Trophoblast cell (in vitro differentiated cells and primary cell): ENCODE measurements around the gene FSTL4.

ENCODE experiments used
- DNase-seq, 2 donors: peaks; one replicate each; pipeline ENCODE4 v3.0.0-alpha.2; 2016
- H2AFZ ChIP-seq: 2 replicates; pipeline ENCODE4 v1.6.1; 2013; ENCODE audit warnings: low read length, moderate library complexity, mild to moderate bottlenecking; ENCODE audit not compliant: insufficient read depth, poor library complexity
- H2AK5ac ChIP-seq: 2 replicates; pipeline ENCODE4 v1.6.1; 2013; ENCODE audit warnings: mild to moderate bottlenecking, low read length
- H2BK120ac ChIP-seq: 2 replicates; pipeline ENCODE4 v1.6.1; 2013; ENCODE audit warnings: low read length, mild to moderate bottlenecking, moderate library complexity; ENCODE audit not compliant: insufficient read depth, poor library complexity
- H2BK12ac ChIP-seq: 2 replicates; pipeline ENCODE4 v1.6.1; 2013; ENCODE audit warnings: mild to moderate bottlenecking, low read length, moderate library complexity
- H2BK5ac ChIP-seq: 2 replicates; pipeline ENCODE4 v1.6.1; 2013; ENCODE audit warnings: low read length, low read depth, moderate library complexity, mild to moderate bottlenecking; ENCODE audit not compliant: poor library complexity
- H3K14ac ChIP-seq: 2 replicates; pipeline ENCODE4 v1.6.1; 2013; ENCODE audit warnings: mild to moderate bottlenecking, low read length
- H3K18ac ChIP-seq: 2 replicates; pipeline ENCODE4 v1.6.1; 2013; ENCODE audit warnings: mild to moderate bottlenecking, low read length
- H3K23ac ChIP-seq: 2 replicates; pipeline ENCODE4 v1.6.1; 2013; ENCODE audit warnings: low read length
- H3K27ac ChIP-seq: 2 replicates; pipeline ENCODE4 v1.5.1; 2013; ENCODE audit warnings: low read depth, mild to moderate bottlenecking, inconsistent platforms, low read length, moderate library complexity
- H3K27me3 ChIP-seq: 2 replicates; pipeline ENCODE4 v1.6.1; 2013; ENCODE audit warnings: inconsistent platforms, mild to moderate bottlenecking, low read length, moderate library complexity; ENCODE audit not compliant: insufficient read depth
- H3K36me3 ChIP-seq, 2 experiments: 1 replicate in 1 of 2; 2 replicates in 1 of 2; pipeline ENCODE4 v1.6.1; 2013; ENCODE audit warnings: low read length in 2 of 2, mild to moderate bottlenecking in 2 of 2, moderate library complexity in 1 of 2; ENCODE audit not compliant: insufficient read depth in 2 of 2, control insufficient read depth in 1 of 2
- H3K4ac ChIP-seq: 2 replicates; pipeline ENCODE4 v1.6.1; 2013; ENCODE audit warnings: low read depth, mild to moderate bottlenecking, low read length, moderate library complexity
- H3K4me1 ChIP-seq, 2 experiments: 1 replicate in 1 of 2; 2 replicates in 1 of 2; pipeline ENCODE4 v1.6.1; 2013; ENCODE audit warnings: low read length in 2 of 2, mild to moderate bottlenecking in 2 of 2, moderate library complexity in 1 of 2; ENCODE audit not compliant: insufficient read depth in 2 of 2, control insufficient read depth in 1 of 2
- H3K4me2 ChIP-seq: 2 replicates; pipeline ENCODE4 v1.6.1; 2013; ENCODE audit warnings: inconsistent platforms, mild to moderate bottlenecking, low read length, moderate library complexity
- H3K4me3 ChIP-seq: 2 replicates; pipeline ENCODE4 v1.5.1; 2013; ENCODE audit warnings: mild to moderate bottlenecking, low read depth, low read length, inconsistent platforms
- H3K79me1 ChIP-seq: one replicate; pipeline ENCODE4 v1.6.1; 2013; ENCODE audit warnings: low read length
- H3K79me2 ChIP-seq: 2 replicates; pipeline ENCODE4 v1.6.1; 2013; ENCODE audit warnings: low read length, mild to moderate bottlenecking; ENCODE audit not compliant: control insufficient read depth, insufficient read depth, poor library complexity
- H3K9ac ChIP-seq: 2 replicates; pipeline ENCODE4 v1.6.1; 2013; ENCODE audit warnings: mild to moderate bottlenecking, low read length
- H3K9me3 ChIP-seq: 2 replicates; pipeline ENCODE4 v1.6.1; 2013; ENCODE audit warnings: low read depth, mild to moderate bottlenecking, control low read depth, inconsistent platforms, low read length; ENCODE audit not compliant: insufficient read depth
- H4K12ac ChIP-seq: 2 replicates; pipeline ENCODE4 v1.6.1; 2013; ENCODE audit warnings: low read depth, mild to moderate bottlenecking, low read length, moderate library complexity
- H4K8ac ChIP-seq: 2 replicates; pipeline ENCODE4 v1.6.1; 2013; ENCODE audit warnings: low read depth, mild to moderate bottlenecking, low read length, moderate library complexity
- H4K91ac ChIP-seq: one replicate; pipeline ENCODE4 v1.6.1; 2013; ENCODE audit warnings: low read depth, mild to moderate bottlenecking, low read length, moderate library complexity
- WGBS: extraction: QIAGEN DNeasy Blood & Tissue Kit; methylation state at CpG from one replicate; pipeline ENCODE4 v1.1.7; 2013; ENCODE audit warnings: missing lambda C conversion rate; ENCODE audit not compliant: insufficient read length, insufficient coverage; ENCODE audit errors: extremely low coverage; 5-methylcytosine and 5-hydroxymethylcytosine counted together

FSTL4 gene

GRCh38 chr5:133367984-133368383 lies 244.4 kb downstream of the FSTL4 start:
- Histone ChIP-seq H3K4me2 (no peak overlapping the region), H2AK5ac (no peak overlapping the region), H3K4me3 (no peak overlapping the region), H3K27me3 (no peaks in the 10 kb centered on the region), H3K9ac (no peak overlapping the region), H3K4ac (no peak overlapping the region), H2AFZ (no peak overlapping the region), H3K79me1 (no peaks in the 10 kb centered on the region), H3K4me1 (no peaks in the 10 kb centered on the region), H2BK120ac (no peak overlapping the region), H3K9me3 (peaks cover 2% of the 10 kb centered on the region), H2BK5ac (no peak overlapping the region), H4K12ac (no peak overlapping the region), H3K36me3 (no peaks in the 10 kb centered on the region), H3K27ac (no peak overlapping the region), H3K18ac (no peak overlapping the region), H4K8ac (no peak overlapping the region), H2BK12ac (no peak overlapping the region), H3K79me2 (no peaks in the 10 kb centered on the region), H3K23ac (no peak overlapping the region), H3K14ac (no peak overlapping the region), H4K91ac (no peak overlapping the region)
- WGBS, result no CpG with 5 or more reads among the region's 2 CpGs
- DNase-seq, result no peak

DNA sequence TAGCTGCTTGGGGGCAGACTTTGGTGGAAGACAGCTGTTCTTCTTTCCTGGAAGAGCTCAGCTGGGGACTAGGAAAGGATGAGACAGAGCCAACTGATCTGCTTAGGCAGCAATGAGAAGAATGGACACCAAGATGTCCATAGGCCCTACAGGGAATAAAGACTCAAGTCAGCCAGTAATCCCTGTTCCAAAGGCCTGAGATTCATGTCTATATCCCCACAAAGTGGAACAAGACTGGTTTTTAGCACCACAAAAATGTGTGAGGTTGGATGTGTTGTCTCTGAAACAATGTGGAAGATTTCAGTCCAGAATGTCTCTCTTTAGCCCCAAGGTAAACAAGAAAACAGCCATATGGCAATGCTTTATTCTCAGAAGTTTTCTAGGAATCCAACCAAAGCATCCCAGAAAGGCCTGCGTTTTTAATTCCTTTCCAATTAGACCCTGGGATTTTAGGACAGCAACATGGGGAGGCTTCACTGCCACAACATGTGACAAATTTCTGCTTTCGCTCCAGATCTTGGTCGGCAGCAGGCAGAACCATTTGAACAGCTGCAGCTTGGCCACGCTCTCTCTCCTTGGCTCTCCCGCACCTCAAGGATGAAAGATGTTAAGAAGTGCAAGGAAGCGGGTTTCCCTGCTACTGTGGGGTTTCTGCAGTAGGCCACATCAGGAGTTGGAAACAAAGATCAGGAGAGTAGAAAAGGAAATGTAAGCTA lies 245.1 kb downstream of the FSTL4 start:
- Histone ChIP-seq H3K27me3 (no peaks in the 10 kb centered on the region), H3K9me3 (peaks cover 2% of the 10 kb centered on the region), H3K79me2 (no peaks in the 10 kb centered on the region), H3K27ac (no peak overlapping the region), H3K9ac (no peak overlapping the region), H2BK5ac (no peak overlapping the region), H3K4me3 (no peak overlapping the region), H2BK120ac (no peak overlapping the region), H2AFZ (no peak overlapping the region), H3K4me1 (no peaks in the 10 kb centered on the region), H3K14ac (no peak overlapping the region), H3K18ac (no peak overlapping the region), H3K23ac (no peak overlapping the region), H4K12ac (no peak overlapping the region), H3K36me3 (no peaks in the 10 kb centered on the region), H3K4me2 (no peak overlapping the region), H3K79me1 (no peaks in the 10 kb centered on the region), H4K91ac (no peak overlapping the region), H3K4ac (no peak overlapping the region), H4K8ac (no peak overlapping the region), H2AK5ac (no peak overlapping the region), H2BK12ac (no peak overlapping the region)
- WGBS, result no CpG with 5 or more reads among the region's 6 CpGs
- no peak for DNase-seq

- WGBS, result no CpG with 5 or more reads among the region's 6 CpGs
- Histone ChIP-seq H3K4me2 (no peak overlapping the region), H3K79me1 (no peaks in the 10 kb centered on the region), H3K4me3 (no peak overlapping the region), H2AFZ (no peak overlapping the region), H3K9me3 (peaks cover 2% of the 10 kb centered on the region), H4K8ac (no peak overlapping the region), H3K23ac (no peak overlapping the region), H3K79me2 (no peaks in the 10 kb centered on the region), H3K18ac (no peak overlapping the region), H2BK12ac (no peak overlapping the region), H3K4me1 (no peaks in the 10 kb centered on the region), H3K27ac (no peak overlapping the region), H3K36me3 (no peaks in the 10 kb centered on the region), H4K12ac (no peak overlapping the region), H2BK5ac (no peak overlapping the region), H3K4ac (no peak overlapping the region), H3K14ac (no peak overlapping the region), H3K27me3 (no peaks in the 10 kb centered on the region), H2BK120ac (no peak overlapping the region), H3K9ac (no peak overlapping the region), H2AK5ac (no peak overlapping the region), H4K91ac (no peak overlapping the region)
- no peak for DNase-seq
Observed at GRCh38 chr5:133366438-133366837, 245.9 kb downstream of the FSTL4 start.

GRCh38 chr5:133365738-133366137 lies 246.6 kb downstream of the FSTL4 start:
- Histone ChIP-seq H3K23ac (no peak overlapping the region), H3K18ac (no peak overlapping the region), H2AFZ (no peak overlapping the region), H3K79me1 (no peaks in the 10 kb centered on the region), H2AK5ac (no peak overlapping the region), H3K9me3 (peaks cover 2% of the 10 kb centered on the region), H3K4me1 (no peaks in the 10 kb centered on the region), H3K27me3 (no peaks in the 10 kb centered on the region), H2BK120ac (no peak overlapping the region), H3K9ac (no peak overlapping the region), H3K79me2 (no peaks in the 10 kb centered on the region), H3K27ac (no peak overlapping the region), H2BK12ac (no peak overlapping the region), H2BK5ac (no peak overlapping the region), H3K4me3 (no peak overlapping the region), H4K12ac (no peak overlapping the region), H4K8ac (no peak overlapping the region), H3K36me3 (no peaks in the 10 kb centered on the region), H3K4me2 (no peak overlapping the region), H4K91ac (no peak overlapping the region), H3K14ac (no peak overlapping the region), H3K4ac (no peak overlapping the region)
- no peak for DNase-seq
- no CpG with 5 or more reads among the region's 6 CpGs for WGBS
